ENCODE results near the gene HRH1.

DNA sequence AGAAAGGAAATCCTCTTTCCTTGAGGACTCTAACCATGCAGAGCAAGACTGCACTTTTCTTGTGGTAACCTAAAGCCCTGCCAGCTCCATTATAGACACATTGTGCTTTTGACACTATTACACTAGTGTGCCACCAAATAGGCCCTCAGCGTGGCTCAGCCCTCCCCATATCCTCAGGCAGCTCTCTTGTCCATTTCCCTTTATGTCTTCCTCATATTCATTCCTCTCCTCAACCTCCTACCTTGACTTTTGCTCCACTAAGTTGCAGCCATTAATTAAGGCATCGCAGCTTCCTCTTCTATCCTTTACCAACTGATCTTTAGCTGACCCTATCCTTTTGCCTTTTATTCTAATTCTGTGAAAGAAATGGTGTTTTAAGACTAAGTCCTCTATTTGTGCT, 121.6 kb downstream of the HRH1 start:
- TF ChIP-seq LEF1 (IDR thresholded peaks at IDR 0.05; ENCODE audit: borderline replicate concordance) (no peak), FOXM1 (IDR thresholded peaks at IDR 0.05; ENCODE audit: borderline replicate concordance) (no peak), SP1 (IDR thresholded peaks at IDR 0.05) (no peak), TARDBP (IDR thresholded peaks at IDR 0.05) (no peak), ELF4 (IDR thresholded peaks at IDR 0.05) (no peak), FOXK2 (IDR thresholded peaks at IDR 0.05) (no peak), NFRKB (IDR thresholded peaks at IDR 0.05) (no peak), HDGF (IDR thresholded peaks at IDR 0.05; ENCODE audit: borderline replicate concordance) (no peak), BHLHE40 (IDR thresholded peaks at IDR 0.05; ENCODE audit: borderline replicate concordance) (no peak), ZNF384 (IDR thresholded peaks at IDR 0.05) (no peak)
- TF ChIP-seq, protein P1, sequence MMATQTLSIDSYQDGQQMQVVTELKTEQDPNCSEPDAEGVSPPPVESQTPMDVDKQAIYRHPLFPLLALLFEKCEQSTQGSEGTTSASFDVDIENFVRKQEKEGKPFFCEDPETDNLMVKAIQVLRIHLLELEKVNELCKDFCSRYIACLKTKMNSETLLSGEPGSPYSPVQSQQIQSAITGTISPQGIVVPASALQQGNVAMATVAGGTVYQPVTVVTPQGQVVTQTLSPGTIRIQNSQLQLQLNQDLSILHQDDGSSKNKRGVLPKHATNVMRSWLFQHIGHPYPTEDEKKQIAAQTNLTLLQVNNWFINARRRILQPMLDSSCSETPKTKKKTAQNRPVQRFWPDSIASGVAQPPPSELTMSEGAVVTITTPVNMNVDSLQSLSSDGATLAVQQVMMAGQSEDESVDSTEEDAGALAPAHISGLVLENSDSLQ (IDR thresholded peaks at IDR 0.05): no peak

Data from HEK293T (cell line).